Suppressor macrophage treated with lipopolysaccharide for 1 hour (primary cell): ENCODE measurements around the gene REPS1.

Experiments used
- DNase-seq, 3 donors: peaks; one replicate each; pipeline ENCODE4 v3.0.0-alpha.2; 2020 to 2022

Gene REPS1

DNA sequence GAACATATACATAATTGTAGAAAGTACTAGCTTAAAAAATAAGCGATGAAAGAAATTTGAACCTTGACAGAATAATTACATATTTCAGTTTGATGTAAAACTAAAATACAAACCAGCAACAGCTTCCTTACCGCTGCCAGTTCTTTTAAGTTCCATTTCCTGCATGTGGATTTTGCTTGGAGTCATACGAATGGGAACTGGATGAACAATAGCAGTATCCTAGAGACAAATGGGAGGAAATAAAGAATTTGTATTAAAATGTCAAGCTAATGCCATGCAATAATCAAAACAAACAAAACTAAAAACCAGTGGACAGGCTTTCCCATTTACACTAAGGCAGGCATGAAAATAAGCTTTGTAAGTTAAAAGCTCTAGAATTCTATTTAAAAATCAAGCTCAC is 67.1 kb downstream of the REPS1 start:
- DNase-seq: no peak

DNA sequence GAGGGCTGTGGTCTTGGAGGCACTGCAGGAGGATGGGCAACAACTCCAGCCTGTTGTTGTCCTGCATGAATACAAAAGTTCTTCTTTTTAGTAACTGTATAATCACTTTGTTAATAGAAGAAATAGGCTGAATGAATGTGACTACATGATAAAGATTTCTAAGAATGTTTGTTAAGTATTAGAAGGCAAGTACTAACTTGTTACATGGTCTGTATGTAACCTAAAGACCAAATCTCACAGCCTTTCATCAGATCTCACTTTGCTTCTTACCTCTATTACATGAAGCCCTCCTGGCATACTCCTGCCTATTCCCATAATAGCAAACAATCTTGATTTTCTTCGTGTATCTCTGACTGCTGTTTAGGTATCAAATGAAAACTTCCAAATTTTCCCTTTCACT is 73.4 kb downstream of the REPS1 start:
- no peak for DNase-seq

DNA sequence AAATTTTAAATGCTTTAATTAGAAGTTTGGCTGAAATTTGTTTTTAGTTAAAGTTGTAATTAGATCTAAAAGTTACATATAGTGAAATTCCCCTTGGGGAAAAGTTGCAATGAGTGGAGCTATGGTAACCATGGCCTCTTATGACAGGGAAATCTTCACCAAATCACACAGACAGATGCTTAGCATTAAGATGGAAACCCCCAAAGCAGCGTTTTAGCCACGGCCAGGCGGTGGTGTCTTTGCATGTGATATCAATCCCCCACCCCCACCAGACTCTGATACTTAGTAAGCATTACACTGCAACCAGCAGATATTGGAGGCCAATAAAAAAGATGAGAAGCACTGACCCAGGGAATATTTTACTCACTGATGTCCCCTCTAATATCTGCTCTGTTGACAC is 75.7 kb downstream of the REPS1 start:
- peak in 1 of 3 donors; percentile 1 for DNase-seq

DNA sequence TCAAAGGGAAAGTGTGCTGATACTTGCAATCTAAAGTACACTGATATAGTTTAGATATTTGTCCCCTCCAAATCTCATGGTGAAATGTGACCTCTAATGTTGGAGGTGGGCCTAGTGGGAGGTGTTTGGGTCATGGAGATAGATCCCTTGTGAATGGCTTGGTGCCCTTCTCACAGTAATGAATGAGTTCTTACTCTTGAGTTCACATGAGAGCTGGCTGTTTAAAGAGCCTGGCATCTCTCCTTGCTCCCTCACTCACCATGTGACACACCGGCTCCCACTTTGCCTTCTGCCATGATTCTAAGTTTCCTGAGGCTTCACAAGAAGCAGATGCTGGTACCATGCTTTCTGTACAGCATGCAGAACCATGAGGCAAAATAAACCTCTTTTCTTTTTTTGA is 78.1 kb downstream of the REPS1 start:
- no peak for DNase-seq

- DNase-seq: no peak
Measured at GRCh38 chr6:138909511-138909910, 78.5 kb downstream of the REPS1 start.

DNA sequence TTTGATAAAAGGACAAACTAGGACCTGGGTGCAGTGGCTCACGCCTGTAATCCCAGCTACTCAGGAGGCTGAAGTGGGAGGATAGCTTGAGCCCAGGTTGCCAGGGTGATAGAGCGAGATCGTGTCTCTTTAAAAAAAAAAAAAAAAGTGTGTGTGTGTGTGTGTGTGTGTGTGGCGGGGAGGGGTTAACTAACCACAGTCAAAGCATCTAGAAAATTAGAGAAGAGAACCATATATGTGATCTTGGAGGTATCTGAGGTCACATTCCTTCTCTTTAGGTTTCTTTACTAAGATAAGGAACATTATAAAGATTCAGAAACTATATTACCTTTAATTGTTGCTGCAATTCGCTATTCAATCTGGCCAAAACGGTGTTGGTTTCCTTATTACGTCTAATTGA is 80.9 kb downstream of the REPS1 start:
- DNase-seq: no peak

- no peak for DNase-seq
Measured at GRCh38 chr6:138897031-138897430, 91.0 kb downstream of the REPS1 start.

DNA sequence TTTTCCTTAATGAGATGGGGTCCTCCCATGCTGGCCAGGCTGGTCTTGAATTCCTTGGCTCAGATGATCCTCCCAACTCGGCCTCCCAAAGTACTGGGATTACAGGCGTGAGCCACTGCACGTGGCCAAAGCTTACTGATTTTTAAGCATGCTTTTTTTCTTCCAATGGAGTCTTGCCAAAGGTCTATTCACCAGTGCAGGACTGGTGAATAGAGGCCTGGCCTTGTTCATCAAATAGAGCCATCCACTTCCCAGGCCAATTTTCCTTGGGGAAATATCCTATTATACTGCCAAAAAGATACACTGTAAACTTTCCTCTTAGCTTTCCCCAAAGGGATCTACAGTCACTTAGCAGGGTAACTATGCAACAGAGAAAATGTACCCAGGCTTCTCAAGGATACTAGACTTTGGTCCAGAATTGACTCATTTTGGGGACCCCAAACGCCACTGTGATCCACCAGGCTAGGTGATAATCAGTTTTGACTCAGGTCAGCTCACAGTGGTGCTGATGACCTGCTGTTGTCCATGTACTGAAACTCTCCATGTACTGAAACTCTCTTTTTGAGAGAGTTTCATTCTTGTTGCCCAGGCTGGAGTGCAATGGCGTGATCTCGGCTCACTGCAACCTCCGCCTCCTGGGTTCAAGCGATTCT is 91.8 kb downstream of the REPS1 start:
- DNase-seq: no peak

DNA sequence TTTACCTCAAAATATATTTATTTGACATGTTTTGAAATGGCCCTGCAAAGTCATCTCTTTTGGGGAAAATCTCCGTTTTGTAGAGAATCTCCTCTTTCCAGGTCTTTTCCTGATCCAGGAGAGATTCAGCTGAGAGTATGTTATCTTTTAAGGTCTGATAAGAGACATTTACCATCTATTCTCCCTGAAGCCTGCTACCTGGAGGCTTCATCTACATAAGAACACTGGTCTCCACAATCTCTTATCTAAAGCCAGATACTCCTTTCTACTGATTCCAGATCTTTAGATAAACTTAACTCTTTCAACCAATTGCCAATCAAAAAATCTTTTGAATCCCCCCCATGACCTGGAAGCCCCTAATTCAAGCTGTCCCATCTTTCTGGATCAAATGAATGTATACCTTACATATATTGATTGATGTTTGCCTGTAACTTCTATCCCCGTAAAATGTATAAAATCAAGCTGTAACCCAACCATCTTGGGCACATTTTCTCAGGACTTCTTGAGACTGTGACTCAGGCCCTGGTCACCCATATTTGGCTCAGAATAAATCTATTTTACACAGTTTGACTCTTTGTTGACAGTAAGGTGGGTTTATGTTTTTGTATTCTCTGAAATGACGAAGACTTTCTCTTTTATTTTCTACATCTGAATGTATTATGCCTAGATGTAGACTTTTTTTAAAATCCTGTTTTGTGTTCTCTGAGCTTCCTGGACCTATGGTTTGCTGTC is 96.6 kb downstream of the REPS1 start:
- no peak for DNase-seq

GRCh38 chr6:138885156-138885819 is 102.8 kb downstream of the REPS1 start:
- no peak for DNase-seq

DNA sequence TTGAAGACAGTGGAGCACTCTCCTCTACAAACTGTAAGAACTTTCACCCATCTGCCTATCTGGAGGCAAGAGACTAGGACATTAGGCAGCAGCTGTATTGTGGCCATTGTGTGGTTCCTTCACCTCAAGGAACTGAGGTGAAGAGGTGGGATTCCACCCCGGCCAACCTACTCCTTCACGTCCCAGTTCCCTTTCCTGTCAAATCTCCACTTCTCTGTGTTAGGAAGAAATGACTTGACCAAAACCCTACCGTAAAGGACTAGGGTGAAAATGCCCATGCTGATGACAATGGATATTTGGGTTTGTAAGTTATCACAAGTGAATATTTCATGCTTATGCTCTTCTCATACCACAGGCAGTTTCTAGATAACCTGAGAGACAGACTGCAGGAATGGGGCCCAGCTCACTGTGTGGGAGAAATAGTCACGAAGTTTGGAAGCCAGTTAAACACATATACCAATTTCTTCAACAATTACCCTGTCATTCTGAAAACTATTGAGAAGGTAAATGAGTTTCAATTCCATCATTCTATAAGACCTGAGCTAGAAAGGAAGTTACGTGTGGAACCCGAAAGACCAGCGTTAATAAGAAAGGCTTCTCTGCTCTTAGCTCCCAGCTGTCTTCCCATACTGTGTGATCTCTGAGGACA is 105.6 kb downstream of the REPS1 start:
- DNase-seq: no peak

- no peak for DNase-seq
Measured at GRCh38 chr6:138873191-138873590, 114.9 kb downstream of the REPS1 start.

DNA sequence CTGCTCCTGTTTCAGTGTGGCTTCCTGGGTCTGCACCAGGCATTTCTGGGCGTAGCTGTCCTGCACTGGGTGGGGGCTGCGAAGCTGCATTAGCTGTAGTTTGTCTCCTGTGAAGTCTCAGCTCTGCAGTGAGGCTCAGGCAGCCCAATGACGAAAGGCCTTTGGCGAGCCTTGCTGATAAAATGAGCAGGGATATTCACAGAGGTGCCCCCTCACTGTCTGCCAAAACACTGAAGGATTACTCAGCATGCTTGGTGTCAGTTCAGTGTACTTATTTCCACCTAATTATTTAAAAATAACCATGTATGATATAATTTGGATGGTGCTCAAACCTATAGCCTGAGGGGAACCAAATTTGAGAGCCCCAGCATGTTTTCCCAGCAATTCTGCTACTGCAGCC is 118.7 kb downstream of the REPS1 start:
- no peak for DNase-seq

DNA sequence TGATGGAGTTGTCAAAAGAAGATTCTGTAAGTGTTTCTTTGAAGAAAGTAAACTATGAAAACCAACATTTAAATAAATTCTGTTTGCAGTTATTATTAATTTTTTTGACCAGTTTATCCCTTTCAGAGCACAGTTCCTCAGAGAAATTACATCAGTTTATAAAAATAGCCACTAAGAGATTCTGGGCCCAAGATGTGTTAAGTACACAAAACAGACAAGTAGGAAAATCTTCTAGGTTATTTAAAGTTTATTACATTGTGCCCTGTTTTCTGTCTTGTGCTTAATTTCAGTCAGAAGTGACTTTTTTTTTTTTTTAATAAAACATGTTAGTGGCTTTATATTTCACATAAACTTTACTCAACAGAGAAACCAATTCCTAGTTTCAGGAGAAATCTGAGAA is 119.9 kb downstream of the REPS1 start:
- no peak for DNase-seq

- no peak for DNase-seq
Measured at GRCh38 chr6:138865480-138866109, 122.5 kb downstream of the REPS1 start.

DNA sequence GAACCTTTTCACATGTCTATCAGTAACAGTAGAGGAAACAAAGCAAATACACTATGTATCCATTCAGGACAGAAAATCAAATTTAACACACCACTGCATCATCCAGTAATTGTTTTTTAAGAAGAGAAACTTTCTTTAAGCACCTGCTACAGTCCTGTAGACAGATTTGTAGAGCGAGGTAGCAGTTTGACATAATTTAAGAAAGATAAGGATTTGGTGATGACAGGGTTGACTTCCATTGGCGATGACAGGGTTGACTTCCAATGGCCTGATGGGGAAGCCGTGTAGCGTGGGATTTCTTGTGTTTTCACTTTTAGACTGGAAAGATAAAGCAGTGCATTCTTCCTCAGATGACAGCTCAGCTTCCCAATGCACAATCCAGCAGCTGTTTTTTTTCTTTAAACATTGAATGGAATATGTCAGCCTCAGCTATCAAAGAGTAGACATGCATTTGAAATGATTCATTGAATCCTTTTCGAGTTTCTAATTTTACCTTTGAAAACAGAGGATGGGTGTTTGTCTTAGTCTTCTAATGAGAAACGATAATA is 123.6 kb downstream of the REPS1 start:
- DNase-seq: no peak

GRCh38 chr6:138863321-138863720 is 124.7 kb downstream of the REPS1 start:
- no peak for DNase-seq

DNA sequence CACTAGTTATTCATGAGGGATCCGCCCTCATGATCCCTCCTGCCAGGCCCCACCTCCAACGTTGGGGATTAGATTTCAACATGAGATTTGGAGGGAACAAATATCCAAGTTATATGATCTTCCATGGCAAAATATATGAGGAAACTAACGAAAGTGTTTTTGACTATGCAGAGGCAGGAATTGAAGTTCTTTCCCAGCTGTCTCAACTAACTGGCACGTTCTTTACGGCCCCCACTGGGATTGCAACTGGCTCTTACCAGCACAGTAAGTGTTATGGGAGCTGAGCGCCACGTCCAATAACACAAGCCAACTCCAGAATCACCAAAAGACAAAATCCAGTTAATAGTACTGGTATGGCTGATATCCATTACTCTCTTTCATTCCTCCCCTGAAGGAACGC is 125.6 kb downstream of the REPS1 start:
- DNase-seq: no peak

DNA sequence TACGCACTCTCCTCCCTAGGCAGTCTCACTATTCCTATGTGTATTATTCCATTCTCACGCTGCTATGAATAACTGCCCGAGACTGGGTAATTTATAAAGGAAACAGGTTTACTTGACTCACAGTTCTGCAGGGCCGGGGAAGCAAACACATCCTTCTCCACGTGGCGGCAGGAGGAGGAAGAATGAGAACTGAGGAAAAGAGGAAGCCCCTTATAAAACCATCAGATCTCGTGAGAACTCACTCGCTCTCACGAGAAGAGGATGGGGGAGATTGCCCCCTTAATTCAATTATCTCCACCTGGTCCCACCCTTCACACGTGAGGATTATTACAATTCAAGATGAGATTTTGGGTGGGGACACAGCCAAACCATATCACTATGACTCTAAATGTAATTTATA is 130.3 kb downstream of the REPS1 start:
- DNase-seq: peak in 2 of 3 donors; percentile 24 to 34

DNA sequence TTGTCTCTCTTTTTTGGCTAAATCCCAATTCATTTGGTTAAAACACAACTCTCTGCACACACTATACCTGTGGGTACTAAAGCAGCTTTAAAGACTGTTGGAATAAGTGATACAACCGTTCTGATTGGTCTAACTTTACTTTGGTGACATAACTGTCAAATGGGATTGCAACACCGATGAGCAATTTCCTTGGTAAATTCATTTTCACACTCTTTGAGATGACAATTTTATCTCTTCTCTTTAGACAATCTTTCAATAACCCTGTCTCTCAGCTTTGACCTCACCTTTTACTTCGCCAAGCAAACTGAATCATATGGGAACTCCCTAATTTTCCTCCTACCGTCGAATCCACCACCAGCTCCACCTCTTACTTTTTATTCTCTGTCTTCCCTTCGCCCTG is 131.4 kb downstream of the REPS1 start:
- DNase-seq: peak; percentile 17 to 57 (median 35)
